ENCODE measurements around the gene NTSR1. TPM values are rescaled to one million over a fixed set of nuclear protein-coding genes. Genes with fewer than 3 reads are reported as not detected.

Gene NTSR1
- total and polyA plus RNA-seq, 2 of the 13 experiments (the other 11 are each of a cell fraction or from before 2014, with no cell fraction given): 0.09 to 0.12 TPM

- TF ChIP-seq RAD21 (CRISPR knock-in tag; IDR thresholded peaks at IDR 0.05) (peak; percentile 69; the same call in 1 of the 2 replicates), E2F2 (CRISPR knock-in tag; IDR thresholded peaks at IDR 0.05; ENCODE audit: borderline replicate concordance) (peak; percentile 1; the same call in 1 of the 2 replicates), ETV5 (CRISPR knock-in tag; IDR thresholded peaks at IDR 0.05; ENCODE audit: borderline replicate concordance) (peak; percentile 36), POGK (CRISPR knock-in tag; conservative IDR thresholded peaks at IDR 0.05) (0 out of 2 replicates have a peak, but pooled peaks have one; percentile 51), FOSL2 (CRISPR knock-in tag; IDR thresholded peaks at IDR 0.05) (peak; percentile 18; the same call in 1 of the 2 replicates), HNF4G (IDR thresholded peaks at IDR 0.05; ENCODE audit: borderline replicate concordance, low read depth, low read length) (no peak), HNF4G (CRISPR knock-in tag; IDR thresholded peaks at IDR 0.05; ENCODE audit: borderline replicate concordance, low read depth) (peak; percentile 63; the same call in 1 of the 2 replicates), ZBTB14 (CRISPR knock-in tag; IDR thresholded peaks at IDR 0.05) (peak; percentile 49; the same call in 1 of the 2 replicates), ZNF230 (CRISPR knock-in tag; IDR thresholded peaks at IDR 0.05) (0 out of 2 replicates have a peak, but pooled peaks have one; percentile 41), IRX3 (CRISPR knock-in tag; IDR thresholded peaks at IDR 0.05; ENCODE audit: borderline replicate concordance, low read depth) (no peak; the same call in 1 of the 2 replicates), ZNF34 (CRISPR knock-in tag; IDR thresholded peaks at IDR 0.05; ENCODE audit: borderline replicate concordance) (peak; percentile 97), ZNF678 (CRISPR knock-in tag; IDR thresholded peaks at IDR 0.05) (0 out of 2 replicates have a peak, but pooled peaks have one; percentile 36), ELF1 (CRISPR knock-in tag; IDR thresholded peaks at IDR 0.05) (peak; percentile 96), KDM4B (CRISPR knock-in tag; IDR thresholded peaks at IDR 0.05) (0 out of 2 replicates have a peak, but pooled peaks have one; percentile 67), ETV6 (CRISPR knock-in tag; conservative IDR thresholded peaks at IDR 0.05) (peak; percentile 91; the same call in 1 of the 2 replicates), ZNF333 (CRISPR knock-in tag; IDR thresholded peaks at IDR 0.05; ENCODE audit: borderline replicate concordance) (0 out of 2 replicates have a peak, but pooled peaks have one; percentile 47), NR2F2 (IDR thresholded peaks at IDR 0.05; ENCODE audit: borderline replicate concordance, low read depth) (peak; percentile 45; the same call in 1 of the 2 replicates), SRY (CRISPR knock-in tag; IDR thresholded peaks at IDR 0.05) (peak; percentile 70; the same call in 1 of the 2 replicates), ZNF567 (CRISPR knock-in tag; IDR thresholded peaks at IDR 0.05; ENCODE audit: borderline replicate concordance) (0 out of 2 replicates have a peak, but pooled peaks have one; percentile 43), HNF1A (IDR thresholded peaks at IDR 0.05; ENCODE audit: low read depth) (no peak), HNF1A (CRISPR knock-in tag; IDR thresholded peaks at IDR 0.05; ENCODE audit: borderline replicate concordance) (peak; percentile 34)
Measured at GRCh38 chr20:62794007-62794724, 85.5 kb downstream of the NTSR1 start (continued).
